Activated CD4-positive, alpha-beta T cell treated with anti-CD3 and anti-CD28 coated beads, Interleukin-2, amount 50 U/mL, for 16 hours (primary cell): ENCODE measurements around the gene DNTT.
A peak's percentile ranks its signal among the peaks of the same experiment; 100 is the strongest.
"Not testable (repeated sequence)": the region's sequence is repeated elsewhere in the genome, so short reads cannot be mapped to it uniquely, and the experiment has no call there.

Experiments used
- DNase-seq: peaks from one replicate; pipeline ENCODE4 v3.0.0-alpha.2; 2020

The DNTT gene

GRCh38 chr10:96276831-96277230 lies 27.4 kb upstream of the DNTT start:
- DNase-seq, result no peak

- no peak for DNase-seq
Measured at GRCh38 chr10:96279191-96279641, 25.0 kb upstream of the DNTT start.

DNA sequence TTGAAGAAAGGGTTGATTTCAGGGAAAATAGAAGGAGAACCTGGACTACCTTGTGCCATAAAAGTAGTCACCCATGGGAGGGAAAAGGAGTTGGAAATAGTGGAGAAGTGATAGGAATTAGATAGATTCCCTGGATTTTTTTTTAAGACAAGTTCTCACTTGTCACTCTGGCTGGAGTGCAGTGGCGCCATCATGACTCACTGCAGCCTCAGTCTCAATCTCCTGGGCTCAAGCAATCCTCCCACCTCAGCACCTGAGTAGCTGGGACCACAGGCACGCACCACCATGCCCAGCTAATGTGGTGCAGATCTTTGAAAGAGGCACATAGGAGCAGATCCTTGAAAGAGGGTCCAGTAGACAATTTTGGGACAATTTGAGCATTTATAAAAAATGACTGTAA lies 23.4 kb upstream of the DNTT start:
- no peak for DNase-seq

GRCh38 chr10:96281444-96282029 lies 22.7 kb upstream of the DNTT start:
- DNase-seq, result no peak

DNA sequence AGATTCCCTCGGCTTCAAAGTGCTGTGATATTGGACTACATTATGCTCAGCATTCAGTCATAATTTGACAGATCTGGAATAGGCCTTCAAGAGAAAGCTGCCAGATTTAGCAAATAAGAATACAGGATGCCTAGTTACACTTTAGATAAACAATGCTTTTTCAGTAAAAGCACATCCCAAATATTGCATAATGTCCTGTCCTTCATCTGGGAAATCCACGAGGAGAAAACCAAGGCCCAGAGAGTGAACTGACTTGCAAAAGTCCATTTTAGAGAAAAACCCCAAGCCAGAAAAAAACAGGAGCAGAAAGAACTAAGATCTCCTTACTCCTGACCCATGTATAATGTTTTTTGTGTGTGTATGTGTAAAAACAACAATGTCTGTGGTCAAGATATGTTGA lies 20.9 kb upstream of the DNTT start:
- DNase-seq, result no peak

GRCh38 chr10:96283756-96284155 lies 20.5 kb upstream of the DNTT start:
- no peak for DNase-seq

- DNase-seq, result no peak
Measured at GRCh38 chr10:96285331-96285752, 18.9 kb upstream of the DNTT start.

- no peak for DNase-seq
Measured at GRCh38 chr10:96287392-96288105, 16.7 kb upstream of the DNTT start.

GRCh38 chr10:96288151-96288621 lies 16.0 kb upstream of the DNTT start:
- DNase-seq, result no peak

DNA sequence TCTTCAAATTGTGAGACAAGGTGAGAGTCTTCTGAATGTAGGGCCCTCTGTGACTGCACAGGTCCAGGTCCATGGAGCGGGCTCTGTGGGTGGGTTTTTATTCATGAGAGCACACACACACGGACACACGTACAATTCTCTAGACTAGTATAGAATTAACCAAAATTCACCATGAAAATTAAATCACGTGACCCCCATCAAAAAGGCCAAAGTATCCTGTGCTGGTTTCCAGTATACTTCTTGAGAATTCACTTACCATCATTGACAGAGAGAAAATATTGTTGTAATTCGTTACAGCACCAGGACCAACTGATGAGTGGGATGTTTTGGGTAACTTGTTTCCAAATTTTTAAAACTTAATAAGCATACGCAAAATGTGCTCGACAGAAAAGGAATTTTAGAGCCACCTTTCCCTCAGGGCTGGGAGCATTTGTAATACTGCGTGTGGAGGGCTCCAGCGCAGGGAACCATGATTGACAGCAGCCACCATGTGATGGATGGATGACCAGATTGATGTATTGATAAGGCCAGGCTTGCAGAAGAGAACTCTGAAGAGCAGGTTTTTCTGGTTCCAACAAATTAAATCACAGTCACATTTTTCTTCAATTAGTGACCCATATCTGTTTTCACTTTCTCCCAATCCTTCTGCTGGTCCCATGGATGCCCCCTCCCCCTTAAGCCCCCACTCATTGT lies 14.9 kb upstream of the DNTT start:
- DNase-seq, result no peak

DNA sequence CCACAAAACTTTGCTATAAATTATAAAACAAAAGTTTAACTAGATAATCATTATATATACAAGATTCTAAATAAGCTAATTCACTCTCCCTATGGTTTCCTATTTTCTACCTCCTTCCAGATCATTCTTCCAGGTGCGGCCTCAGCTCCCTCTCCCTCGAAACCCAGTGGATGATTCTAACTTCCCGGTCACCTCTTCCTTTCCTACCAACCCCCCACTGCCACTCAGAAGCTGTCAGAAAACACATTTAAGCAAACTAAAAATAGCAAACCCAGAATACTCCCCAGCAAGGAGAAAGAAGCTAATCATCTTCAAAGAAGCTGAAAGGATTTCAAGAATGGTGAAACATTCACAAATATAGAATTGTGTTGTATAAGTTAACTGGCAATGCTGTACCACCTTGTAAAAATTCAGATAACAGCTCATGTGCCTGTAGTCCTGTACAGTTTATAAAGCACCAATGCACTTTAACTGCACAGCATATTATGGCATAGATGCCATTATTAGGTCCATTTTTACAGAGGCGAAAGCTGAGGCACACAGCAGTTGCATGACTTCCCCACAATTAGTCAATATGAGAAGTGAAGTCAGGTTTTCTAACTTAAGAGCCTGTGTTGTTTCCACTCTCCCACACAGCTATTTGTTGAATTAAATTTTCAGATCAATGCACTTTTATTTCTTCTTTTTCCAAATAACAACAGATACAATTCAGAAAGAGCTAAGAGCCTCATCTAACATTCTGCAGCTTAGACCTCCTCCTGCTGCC lies 13.7 kb upstream of the DNTT start:
- no peak for DNase-seq

- DNase-seq, result peak; percentile 36
Measured at GRCh38 chr10:96292971-96293920, 11.0 kb upstream of the DNTT start.

DNA sequence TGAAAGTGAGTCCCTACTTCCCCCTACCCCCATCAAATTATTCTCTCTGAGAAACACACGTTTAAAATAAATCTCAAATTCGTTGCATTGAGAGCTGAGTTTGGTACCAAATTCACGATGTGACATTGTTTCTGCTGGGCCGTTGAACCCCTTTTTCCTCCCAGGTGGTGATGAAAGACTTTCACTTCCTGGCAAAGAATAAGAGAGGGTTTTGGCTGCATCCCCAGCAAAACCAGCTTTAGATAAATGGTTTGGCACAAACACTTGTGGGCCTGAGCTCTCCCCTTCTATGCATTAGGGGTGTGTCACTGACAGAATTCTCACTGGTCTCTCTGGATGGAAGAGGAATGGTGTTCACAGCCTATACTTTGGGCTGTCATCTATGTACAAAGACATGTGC lies 8.8 kb upstream of the DNTT start:
- no peak for DNase-seq

DNA sequence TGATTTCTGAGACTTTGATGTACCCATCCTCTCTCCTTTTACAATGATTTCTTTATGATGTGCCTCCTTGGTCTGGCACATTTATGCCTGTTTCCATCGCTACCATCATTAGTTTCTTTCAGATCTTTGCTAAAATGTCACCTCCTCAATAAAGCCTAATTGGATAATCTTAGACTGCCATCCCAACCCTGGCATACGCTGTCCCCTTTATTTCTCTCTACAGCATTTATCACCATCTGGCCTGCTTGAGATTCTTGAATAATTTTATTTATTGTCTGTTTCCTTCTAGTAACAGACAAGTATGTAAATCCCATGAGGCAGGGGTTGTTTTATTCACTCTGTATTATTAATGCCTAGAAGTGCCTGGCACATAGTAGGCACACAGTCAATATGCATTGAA lies 6.7 kb upstream of the DNTT start:
- DNase-seq, result no peak

DNA sequence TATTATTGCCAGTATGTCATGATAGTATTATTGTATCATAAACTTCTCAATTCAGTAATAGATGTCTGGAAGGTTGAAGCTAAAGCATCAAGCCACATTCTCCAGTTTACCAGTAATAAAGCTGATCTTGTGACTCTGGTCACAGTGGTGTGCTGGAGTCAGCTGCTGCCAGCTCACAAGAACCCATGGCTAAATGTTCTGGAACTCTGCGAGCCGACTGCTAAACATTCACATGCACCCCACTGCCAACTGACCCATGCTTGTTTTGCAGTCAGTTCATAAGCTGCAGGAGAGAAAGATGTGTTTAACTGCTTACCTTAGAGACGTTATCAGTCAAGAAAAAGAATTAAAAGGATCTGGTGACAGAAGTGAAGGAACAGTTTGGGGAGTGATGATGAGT lies 5.9 kb upstream of the DNTT start:
- DNase-seq, result no peak

DNA sequence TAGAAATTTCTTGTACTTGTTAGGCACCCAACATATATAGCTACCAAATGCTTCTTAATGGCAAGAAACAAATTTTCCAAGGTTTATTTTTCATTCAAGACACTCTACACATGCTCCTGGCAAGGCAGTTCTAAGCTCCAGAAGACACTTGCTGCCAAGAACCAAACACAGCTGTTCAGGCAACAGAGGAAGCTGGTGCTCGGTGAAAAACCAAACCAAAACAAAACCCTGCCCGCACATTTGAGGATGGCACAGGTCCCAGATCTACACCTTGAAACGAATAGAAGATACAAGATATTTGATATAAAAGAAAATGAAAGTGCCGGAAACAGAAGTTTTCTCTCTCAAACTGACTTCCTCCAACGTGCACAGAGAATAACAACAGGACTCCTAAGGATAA lies 4.9 kb upstream of the DNTT start:
- no peak for DNase-seq

- DNase-seq, result no peak
Measured at GRCh38 chr10:96301616-96302015, 2.6 kb upstream of the DNTT start.

GRCh38 chr10:96305019-96305418 lies 785 bp downstream of the DNTT start:
- no peak for DNase-seq

GRCh38 chr10:96306516-96306915 lies 2.3 kb downstream of the DNTT start:
- DNase-seq, result no peak

DNA sequence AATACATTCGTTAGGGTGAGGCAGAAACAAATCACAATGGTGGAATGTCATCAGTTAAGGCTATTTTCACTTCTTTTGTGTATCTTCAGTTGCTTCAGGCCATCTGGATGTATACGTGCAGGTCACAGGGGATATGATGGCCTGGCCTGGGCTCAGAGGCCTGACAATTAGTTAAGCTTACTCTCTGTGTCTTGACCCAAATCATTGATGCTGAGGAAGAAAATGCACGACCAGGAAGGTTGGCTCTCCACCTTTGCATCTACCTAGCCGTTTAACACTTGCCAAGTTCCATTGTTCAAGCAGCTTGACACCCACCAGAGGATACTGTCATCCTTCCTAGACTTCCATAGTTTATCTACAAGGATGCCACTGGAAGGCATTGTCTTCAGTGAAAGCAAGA lies 4.6 kb downstream of the DNTT start:
- DNase-seq, result not testable (repeated sequence)

- no peak for DNase-seq
Measured at GRCh38 chr10:96309628-96310320, 5.5 kb downstream of the DNTT start.

DNA sequence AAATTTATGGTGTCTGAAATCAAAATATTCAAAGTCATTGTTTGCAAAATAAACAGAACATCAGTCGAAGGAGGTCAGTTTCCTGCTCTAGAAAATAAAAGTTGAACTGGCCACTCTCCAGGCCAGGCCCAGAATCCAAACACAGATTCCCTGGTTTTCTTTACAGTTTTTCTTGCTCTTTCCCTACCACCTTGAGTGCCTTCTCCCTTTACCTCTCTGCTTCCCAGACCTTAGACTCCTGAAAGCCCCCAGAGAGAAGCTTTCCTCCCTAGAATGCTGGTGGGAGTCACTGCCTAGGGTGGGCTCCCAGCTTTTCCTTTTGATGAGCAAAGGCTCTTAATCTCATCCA lies 6.1 kb downstream of the DNTT start:
- no peak for DNase-seq
